ENCODE results near the gene WNT9B.
"Not testable (repeated sequence)": the region's sequence is repeated elsewhere in the genome, so short reads cannot be mapped to it uniquely, and the experiment has no call there.

The WNT9B gene

DNA sequence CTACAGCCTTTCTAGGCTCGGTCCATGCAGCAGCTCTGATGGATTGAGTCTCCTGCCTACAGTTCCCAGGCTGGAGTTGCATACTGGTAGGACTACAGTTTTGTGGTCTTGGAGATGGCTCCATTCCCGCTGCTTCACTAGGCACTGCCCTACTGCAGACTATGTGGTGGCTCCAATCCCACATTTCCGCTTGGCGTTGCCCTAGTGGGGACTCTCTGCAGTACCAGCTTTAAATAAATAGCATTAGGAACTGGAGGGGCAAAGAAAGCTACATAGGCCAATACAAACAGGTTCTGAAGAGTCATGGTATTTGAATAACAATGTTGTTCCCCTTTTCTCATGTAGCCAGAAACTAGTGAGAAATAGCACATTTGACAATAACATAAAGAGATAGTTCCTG lies 66.1 kb downstream of the WNT9B start:
- Histone ChIP-seq H3K36me3 (ENCODE audit: insufficient read depth) (no peaks in the 10 kb centered on the region), H3K79me2 (ENCODE audit: insufficient read depth, low read depth) (no peaks in the 10 kb centered on the region), H2AFZ (ENCODE audit: low read depth) (no peak overlapping the region), H3K27me3 (ENCODE audit: insufficient read depth, low read depth) (no peaks in the 10 kb centered on the region), H3K27ac (no peak overlapping the region), H3K4me1 (ENCODE audit: low read depth, poor library complexity, severe bottlenecking) (peaks cover 5% of the 10 kb centered on the region), H3K9ac (no peak overlapping the region), H3K4me2 (no peak overlapping the region), H3K4me3 (IDR thresholded peaks at IDR 0.05; ENCODE audit: insufficient read depth, low read depth, low read length) (no peak overlapping the region), H4K20me1 (ENCODE audit: insufficient read depth) (no peaks in the 10 kb centered on the region)
- TF ChIP-seq, protein P1, sequence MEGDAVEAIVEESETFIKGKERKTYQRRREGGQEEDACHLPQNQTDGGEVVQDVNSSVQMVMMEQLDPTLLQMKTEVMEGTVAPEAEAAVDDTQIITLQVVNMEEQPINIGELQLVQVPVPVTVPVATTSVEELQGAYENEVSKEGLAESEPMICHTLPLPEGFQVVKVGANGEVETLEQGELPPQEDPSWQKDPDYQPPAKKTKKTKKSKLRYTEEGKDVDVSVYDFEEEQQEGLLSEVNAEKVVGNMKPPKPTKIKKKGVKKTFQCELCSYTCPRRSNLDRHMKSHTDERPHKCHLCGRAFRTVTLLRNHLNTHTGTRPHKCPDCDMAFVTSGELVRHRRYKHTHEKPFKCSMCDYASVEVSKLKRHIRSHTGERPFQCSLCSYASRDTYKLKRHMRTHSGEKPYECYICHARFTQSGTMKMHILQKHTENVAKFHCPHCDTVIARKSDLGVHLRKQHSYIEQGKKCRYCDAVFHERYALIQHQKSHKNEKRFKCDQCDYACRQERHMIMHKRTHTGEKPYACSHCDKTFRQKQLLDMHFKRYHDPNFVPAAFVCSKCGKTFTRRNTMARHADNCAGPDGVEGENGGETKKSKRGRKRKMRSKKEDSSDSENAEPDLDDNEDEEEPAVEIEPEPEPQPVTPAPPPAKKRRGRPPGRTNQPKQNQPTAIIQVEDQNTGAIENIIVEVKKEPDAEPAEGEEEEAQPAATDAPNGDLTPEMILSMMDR (conservative IDR thresholded peaks at IDR 0.05; ENCODE audit: low read depth, low read length): no peak

DNA sequence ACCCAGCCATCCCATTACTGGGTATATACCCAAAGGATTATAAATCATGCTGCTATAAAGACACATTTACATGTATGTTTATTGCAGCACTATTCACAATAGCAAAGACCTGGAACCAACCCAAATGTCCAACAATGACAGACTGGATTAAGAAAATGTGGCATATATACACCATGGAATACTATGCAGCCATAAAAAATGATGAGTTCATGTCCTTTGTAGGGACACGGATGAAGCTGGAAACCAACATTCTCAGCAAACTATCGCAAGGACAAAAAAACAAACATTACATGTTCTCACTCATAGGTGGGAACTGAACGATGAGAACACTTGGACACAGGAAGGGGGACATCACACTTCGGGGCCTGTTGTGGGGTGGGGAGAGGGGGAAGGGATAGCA lies 70.6 kb downstream of the WNT9B start:
- not testable (repeated sequence) for H3K27ac ChIP-seq; H3K27me3 ChIP-seq (ENCODE audit: insufficient read depth, low read depth); H3K36me3 ChIP-seq (ENCODE audit: insufficient read depth); H3K4me2 ChIP-seq; H3K4me3 ChIP-seq (IDR thresholded peaks at IDR 0.05; ENCODE audit: insufficient read depth, low read depth, low read length); H3K9ac ChIP-seq; H2AFZ ChIP-seq (ENCODE audit: low read depth); H4K20me1 ChIP-seq (ENCODE audit: insufficient read depth)
- H3K4me1 ChIP-seq (ENCODE audit: low read depth, poor library complexity, severe bottlenecking): peaks cover 35% of the 10 kb centered on the region
- H3K79me2 ChIP-seq (ENCODE audit: insufficient read depth, low read depth): peaks cover 40% of the 10 kb centered on the region

DNA sequence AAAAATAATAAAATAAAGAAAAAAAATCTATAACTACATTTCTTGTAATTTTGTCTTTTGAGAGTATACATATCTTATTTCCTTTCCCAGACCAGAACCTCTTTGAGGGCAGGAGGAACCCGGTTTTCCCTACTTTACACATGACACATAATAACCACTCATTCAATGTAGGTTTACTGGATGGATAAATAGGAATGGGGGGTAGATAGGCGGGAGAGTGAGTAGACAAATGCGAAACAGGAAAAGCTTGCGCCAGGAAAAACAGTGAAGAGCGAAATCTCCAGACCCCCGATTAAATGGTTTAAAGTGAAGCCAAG lies 71.1 kb downstream of the WNT9B start:
- TF ChIP-seq, protein P1 (conservative IDR thresholded peaks at IDR 0.05; ENCODE audit: low read depth, low read length): no peak
- Histone ChIP-seq H3K9ac (peak overlapping the region; percentile 77), H3K4me3 (IDR thresholded peaks at IDR 0.05; ENCODE audit: insufficient read depth, low read depth, low read length) (no peak overlapping the region), H3K4me1 (ENCODE audit: low read depth, poor library complexity, severe bottlenecking) (peaks cover 40% of the 10 kb centered on the region), H4K20me1 (ENCODE audit: insufficient read depth) (no peaks in the 10 kb centered on the region), H3K36me3 (ENCODE audit: insufficient read depth) (no peaks in the 10 kb centered on the region), H3K79me2 (ENCODE audit: insufficient read depth, low read depth) (peaks cover 42% of the 10 kb centered on the region), H2AFZ (ENCODE audit: low read depth) (peak overlapping the region; percentile 79; the same call in 1 of the 2 replicates), H3K4me2 (peak overlapping the region; percentile 81; the same call in 1 of the 2 replicates), H3K27me3 (ENCODE audit: insufficient read depth, low read depth) (no peaks in the 10 kb centered on the region), H3K27ac (peak overlapping the region; percentile 84)

DNA sequence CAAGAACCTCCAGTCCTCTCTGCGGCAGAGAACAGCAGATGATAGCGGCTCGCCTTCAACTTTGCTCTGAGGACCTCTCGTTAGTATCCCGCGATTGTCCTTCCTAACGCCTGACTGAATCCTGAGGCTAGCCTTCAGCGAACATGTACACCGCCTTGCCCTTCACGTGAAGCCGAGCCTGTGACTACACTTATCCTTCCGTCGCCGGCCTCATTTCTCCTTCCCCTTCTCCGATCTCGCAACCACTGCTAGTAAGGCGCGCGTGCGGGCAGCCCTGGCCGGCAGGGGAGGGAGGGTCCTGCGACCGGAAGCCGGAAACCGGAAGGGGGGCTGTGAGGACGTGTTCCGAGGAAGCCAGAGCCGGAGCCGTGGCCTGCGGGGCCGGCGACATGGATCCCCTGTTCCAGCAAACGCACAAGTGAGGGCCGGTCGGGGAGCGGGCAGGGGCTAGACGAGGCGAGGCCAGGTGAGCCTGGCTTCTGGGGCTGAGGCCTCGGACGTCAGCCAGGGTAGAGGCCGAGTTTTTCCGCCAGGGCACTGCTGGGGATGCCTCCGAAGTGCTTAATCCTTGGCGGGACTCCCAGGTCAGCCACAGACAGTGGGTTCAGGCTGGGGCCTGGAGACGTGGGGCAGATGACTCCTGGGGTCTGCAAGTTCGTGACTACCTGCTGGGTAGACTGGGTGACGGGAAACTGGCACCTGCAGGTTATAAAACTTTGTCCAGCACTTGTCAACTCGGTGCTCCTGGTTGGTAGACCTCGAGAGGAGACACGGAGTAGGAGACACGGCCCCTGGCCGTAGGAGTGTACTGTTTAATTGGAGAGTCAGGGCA lies 71.6 kb downstream of the WNT9B start, which contains the start of gene GOSR2:
Gene GOSR2, plus strand, starts transcription at position 357 of the 832 bp plus-strand sequence. Its CDS starts 33 bp downstream, at position 390.
- H3K4me1 ChIP-seq (ENCODE audit: low read depth, poor library complexity, severe bottlenecking): peaks cover 46% of the 10 kb centered on the region
- H3K4me3 ChIP-seq (IDR thresholded peaks at IDR 0.05; ENCODE audit: insufficient read depth, low read depth, low read length): no peak within 1 kb of the TSS
- peak within 1 kb of the TSS; percentile 81 for H3K4me2 ChIP-seq

More for the DNA sequence above, 71.6 kb downstream of the WNT9B start, which contains the start of gene GOSR2:
- H3K27ac ChIP-seq: peak within 1 kb of the TSS; percentile 84
- peak within 1 kb of the TSS; percentile 79 for H2AFZ ChIP-seq (ENCODE audit: low read depth)
- H3K79me2 ChIP-seq (ENCODE audit: insufficient read depth, low read depth): peaks cover 48% of the 10 kb centered on the region
- TF ChIP-seq, protein P1 (conservative IDR thresholded peaks at IDR 0.05; ENCODE audit: low read depth, low read length): no peak
- peak within 1 kb of the TSS; percentile 77 for H3K9ac ChIP-seq
- H3K36me3 ChIP-seq (ENCODE audit: insufficient read depth): no peaks in the 10 kb centered on the region
- H3K27me3 ChIP-seq (ENCODE audit: insufficient read depth, low read depth): no peaks in the 10 kb centered on the region
- H4K20me1 ChIP-seq (ENCODE audit: insufficient read depth): no peaks in the 10 kb centered on the region; the same call in 1 of the 2 replicates
